Measurements from ENCODE around the gene LECT2. TPM values are rescaled to one million over a fixed set of nuclear protein-coding genes. Genes with fewer than 3 reads are reported as not detected.

Gene LECT2
- not detected in 2 replicates for total RNA-seq

DNA sequence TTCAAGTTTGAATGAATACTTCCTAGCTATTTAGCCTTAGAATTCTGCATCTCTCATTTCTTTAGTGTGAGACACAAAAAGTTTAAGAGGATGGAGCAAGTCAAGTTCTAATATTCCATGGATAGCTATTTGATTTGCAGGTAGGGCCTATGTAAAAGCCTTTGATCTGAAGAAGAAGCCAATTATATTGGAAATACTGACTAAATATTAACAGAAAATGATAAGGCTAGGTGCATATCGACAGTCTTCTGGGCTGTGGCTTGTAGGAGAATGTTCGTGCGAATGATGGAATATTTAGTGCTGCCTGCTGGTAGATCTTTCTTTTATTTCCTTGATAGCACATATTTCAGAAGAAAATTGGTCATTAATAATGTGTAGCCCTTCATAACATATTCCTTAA, at the start of gene LECT2:
LECT2 (minus strand) TSS at position 85 of the 400 bp plus-strand sequence. CDS start 150 bp downstream, outside the sequence.
- no peak for DNase-seq (ENCODE audit: low read depth)
- TF ChIP-seq, protein P1, sequence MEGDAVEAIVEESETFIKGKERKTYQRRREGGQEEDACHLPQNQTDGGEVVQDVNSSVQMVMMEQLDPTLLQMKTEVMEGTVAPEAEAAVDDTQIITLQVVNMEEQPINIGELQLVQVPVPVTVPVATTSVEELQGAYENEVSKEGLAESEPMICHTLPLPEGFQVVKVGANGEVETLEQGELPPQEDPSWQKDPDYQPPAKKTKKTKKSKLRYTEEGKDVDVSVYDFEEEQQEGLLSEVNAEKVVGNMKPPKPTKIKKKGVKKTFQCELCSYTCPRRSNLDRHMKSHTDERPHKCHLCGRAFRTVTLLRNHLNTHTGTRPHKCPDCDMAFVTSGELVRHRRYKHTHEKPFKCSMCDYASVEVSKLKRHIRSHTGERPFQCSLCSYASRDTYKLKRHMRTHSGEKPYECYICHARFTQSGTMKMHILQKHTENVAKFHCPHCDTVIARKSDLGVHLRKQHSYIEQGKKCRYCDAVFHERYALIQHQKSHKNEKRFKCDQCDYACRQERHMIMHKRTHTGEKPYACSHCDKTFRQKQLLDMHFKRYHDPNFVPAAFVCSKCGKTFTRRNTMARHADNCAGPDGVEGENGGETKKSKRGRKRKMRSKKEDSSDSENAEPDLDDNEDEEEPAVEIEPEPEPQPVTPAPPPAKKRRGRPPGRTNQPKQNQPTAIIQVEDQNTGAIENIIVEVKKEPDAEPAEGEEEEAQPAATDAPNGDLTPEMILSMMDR (IDR thresholded peaks at IDR 0.05; ENCODE audit: insufficient read depth, low read depth, low read length): no peak

DNA sequence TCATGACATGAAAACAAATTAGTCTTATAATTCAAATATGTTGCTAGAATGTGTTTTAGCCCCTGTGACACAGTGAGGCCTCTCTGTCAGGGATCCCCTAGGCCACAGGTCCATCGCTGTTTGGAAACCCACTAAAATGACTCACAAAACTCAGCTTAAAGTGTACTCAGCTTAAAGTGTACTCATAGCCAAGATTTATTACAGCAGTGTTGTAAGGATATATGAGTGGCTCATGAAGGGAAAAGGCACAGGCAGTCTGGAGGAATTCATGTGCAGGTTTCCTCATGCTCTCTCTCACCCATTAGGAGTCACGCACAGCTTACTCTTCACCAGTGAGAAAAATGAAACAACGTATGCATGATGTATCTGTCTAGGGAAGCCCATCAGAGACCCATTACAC, 49.7 kb upstream of the LECT2 start:
- DNase-seq (ENCODE audit: low read depth): peak; percentile 94
- no peak overlapping the region for H3K4me3 ChIP-seq (ENCODE audit: low read depth, low read length)
- TF ChIP-seq, protein P1 (IDR thresholded peaks at IDR 0.05; ENCODE audit: insufficient read depth, low read depth, low read length): no peak

More for the DNA sequence above, at the start of gene LECT2:
- no peak within 1 kb of the TSS for H3K4me3 ChIP-seq (ENCODE audit: low read depth, low read length)

DNA sequence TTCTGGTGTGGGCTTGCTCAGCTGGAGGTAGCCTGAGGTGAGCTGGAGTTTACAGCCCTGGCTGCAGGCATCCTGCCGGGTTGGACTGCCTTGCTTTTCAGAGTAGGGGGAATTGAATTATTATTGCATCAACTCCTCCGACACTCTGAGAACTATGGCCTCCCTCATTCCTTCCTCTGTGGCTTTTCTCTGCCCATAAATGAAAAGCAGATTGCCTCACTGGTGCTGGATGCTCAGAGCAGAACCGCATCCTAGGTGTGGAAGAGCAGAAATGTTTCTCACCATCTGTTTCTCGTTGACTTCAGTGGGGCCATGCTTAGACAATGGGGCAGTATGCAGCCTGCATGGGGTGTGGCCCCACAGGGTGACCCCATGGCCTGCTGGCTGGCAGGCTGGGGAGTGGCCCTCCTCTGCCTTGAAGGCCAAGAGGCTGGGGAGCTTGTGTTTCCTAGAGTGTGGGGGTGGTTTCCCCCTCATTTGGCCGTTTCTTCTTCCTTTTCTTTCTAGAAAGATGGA, 46.7 kb upstream of the LECT2 start:
- TF ChIP-seq, protein P1 (IDR thresholded peaks at IDR 0.05; ENCODE audit: insufficient read depth, low read depth, low read length): no peak
- H3K4me3 ChIP-seq (ENCODE audit: low read depth, low read length): no peak overlapping the region
- DNase-seq (ENCODE audit: low read depth): peak; percentile 76

DNA sequence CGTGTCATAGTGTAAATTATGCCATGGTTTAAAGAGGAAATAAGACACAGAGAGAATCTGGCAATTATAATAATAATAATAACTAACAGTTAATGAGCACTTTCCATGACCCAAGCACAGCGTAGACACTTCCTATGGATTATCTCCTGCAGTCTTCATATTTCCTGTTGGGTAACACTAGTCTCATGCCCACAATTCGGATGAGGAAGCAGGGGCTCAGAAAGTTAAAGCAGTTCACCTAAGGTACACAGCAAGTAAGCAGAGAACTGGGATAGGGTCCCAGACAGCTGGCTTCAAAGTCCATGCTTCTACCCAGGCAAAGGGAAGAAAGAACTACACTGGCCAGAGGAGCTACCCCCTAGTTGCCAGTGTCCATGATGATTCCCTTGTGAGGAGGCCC, 46.1 kb upstream of the LECT2 start:
- DNase-seq (ENCODE audit: low read depth): peak; percentile 74
- TF ChIP-seq, protein P1 (IDR thresholded peaks at IDR 0.05; ENCODE audit: insufficient read depth, low read depth, low read length): no peak
- no peak overlapping the region for H3K4me3 ChIP-seq (ENCODE audit: low read depth, low read length)

DNA sequence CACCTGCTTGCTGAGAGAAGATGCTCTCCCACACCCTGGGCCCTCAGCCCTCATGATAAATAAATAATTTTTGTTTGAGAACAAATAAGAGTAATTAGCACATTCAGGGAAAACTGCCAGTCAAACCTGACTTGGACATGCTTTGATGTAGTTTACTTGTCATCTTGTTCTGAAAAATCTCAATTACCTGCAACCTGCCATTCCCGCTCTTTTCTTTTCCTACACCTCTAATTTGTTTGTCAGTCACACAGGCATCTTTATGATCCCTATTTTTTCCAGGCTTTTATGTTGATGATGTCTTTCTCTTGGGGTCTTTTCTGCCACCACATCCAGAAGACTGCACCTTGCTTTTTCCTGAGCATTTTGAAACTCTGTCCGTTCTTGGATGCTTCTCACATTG, 45.4 kb upstream of the LECT2 start:
- DNase-seq (ENCODE audit: low read depth): no peak
- TF ChIP-seq, protein P1 (IDR thresholded peaks at IDR 0.05; ENCODE audit: insufficient read depth, low read depth, low read length): no peak
- H3K4me3 ChIP-seq (ENCODE audit: low read depth, low read length): no peak overlapping the region

DNA sequence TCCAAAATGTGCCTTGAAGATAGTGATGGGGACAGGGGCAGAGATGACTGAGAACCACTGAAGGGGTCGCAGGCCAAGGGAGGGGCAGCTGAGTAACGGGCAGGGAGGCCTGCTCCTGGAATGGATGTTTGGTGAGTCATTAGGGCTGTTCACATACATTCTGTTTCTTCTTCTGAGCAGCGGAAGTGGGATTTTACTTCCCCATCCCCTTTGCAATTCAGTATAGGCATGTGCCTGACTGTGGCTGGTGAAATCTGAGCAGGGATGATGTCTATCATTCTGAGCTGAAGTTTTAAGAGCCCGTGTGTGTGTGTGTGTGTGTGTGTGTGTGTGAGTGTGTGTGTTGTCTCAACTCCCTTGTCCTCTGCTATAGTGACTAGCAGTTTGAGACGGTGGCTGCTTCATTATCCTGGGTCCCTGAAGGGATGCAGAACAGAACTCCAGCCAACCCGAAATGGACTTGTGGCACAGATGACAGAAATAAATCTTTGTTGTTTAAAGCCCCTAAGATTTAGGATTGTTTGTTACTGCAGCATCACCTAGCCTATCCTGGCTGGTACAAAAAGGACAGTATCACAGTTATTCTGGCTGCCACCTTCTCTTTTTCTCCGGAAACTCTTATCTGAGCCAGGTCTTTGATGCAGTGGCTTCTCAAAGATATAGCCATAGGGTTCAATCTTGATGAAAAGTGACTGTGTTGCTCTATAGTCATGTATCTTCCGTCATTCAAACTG, 44.8 kb upstream of the LECT2 start:
- no peak overlapping the region for H3K4me3 ChIP-seq (ENCODE audit: low read depth, low read length)
- TF ChIP-seq, protein P1 (IDR thresholded peaks at IDR 0.05; ENCODE audit: insufficient read depth, low read depth, low read length): no peak
- DNase-seq (ENCODE audit: low read depth): peak; percentile 85

Measured in fibroblast of villous mesenchyme (primary cell).